K562 (cell line): Measurements from ENCODE around the gene FLVCR2. TPM values are rescaled to one million over a fixed set of nuclear protein-coding genes. Genes with fewer than 3 reads are reported as not detected.

Experiments
- BDP1 ChIP-seq: IDR thresholded peaks from 3 replicates; pipeline ENCODE4 v1.6.1; 2011; ENCODE audit not compliant: insufficient read length, insufficient read depth
- DEAF1 ChIP-seq: fragments of 450-650 bp; formaldehyde crosslinking; IDR thresholded peaks from 2 replicates; pipeline ENCODE4 v1.4.0; 2020; ENCODE audit warnings: mild to moderate bottlenecking, moderate library complexity
- DIDO1 ChIP-seq: fragments of 450-650 bp; IDR thresholded peaks from 2 replicates; pipeline ENCODE4 v1.6.1; 2016; ENCODE audit warnings: low read depth, missing biosample characterization, missing genetic modification characterization
- EP300 ChIP-seq: IDR thresholded peaks from 2 replicates; pipeline ENCODE4 v1.6.1; 2012; ENCODE audit warnings: low read length, improper control_type of control experiment
- FOXP4 ChIP-seq: sonication (generic); formaldehyde crosslinking; IDR thresholded peaks from 2 replicates; pipeline ENCODE4 v1.8.0; 2022; ENCODE audit warnings: mild to moderate bottlenecking, missing genetic modification reagents, borderline replicate concordance
- GABPB1 ChIP-seq: sonication (generic); formaldehyde crosslinking; IDR thresholded peaks from 2 replicates; pipeline ENCODE4 v1.8.0; 2022; ENCODE audit warnings: mild to moderate bottlenecking, missing genetic modification reagents
- JUND ChIP-seq, 2 experiments: IDR thresholded peaks; 2 replicates in 1 of 2; 3 replicates in 1 of 2; pipeline ENCODE4 v1.6.1; 2011; ENCODE audit warnings: borderline replicate concordance in 2 of 2, low read depth in 2 of 2, low read length in 2 of 2, improper control_type of control experiment in 1 of 2, missing biosample characterization in 1 of 2, missing genetic modification characterization in 1 of 2, missing genetic modification reagents in 1 of 2
- KAT2B ChIP-seq: IDR thresholded peaks from one replicate; pipeline ENCODE4 v1.6.1; 2012; ENCODE audit warnings: low read depth, mild to moderate bottlenecking, control low read depth, inconsistent platforms, low read length, moderate library complexity
- NRF1 ChIP-seq, 2 experiments: fragments of 450-650 bp; IDR thresholded peaks in 1 of 2; conservative IDR thresholded peaks in 1 of 2; 2 replicates each; pipeline ENCODE4 v1.6.1; 2014; ENCODE audit warnings: mild to moderate bottlenecking in 2 of 2
- POLR2AphosphoS5 ChIP-seq: IDR thresholded peaks from 2 replicates; pipeline ENCODE4 v1.6.1; 2011; ENCODE audit warnings: mild to moderate bottlenecking, low read depth, low read length, moderate library complexity; ENCODE audit not compliant: control insufficient read depth, insufficient read depth
- PTTG1 ChIP-seq: fragments of 450-650 bp; IDR thresholded peaks from 2 replicates; pipeline ENCODE4 v1.6.1; 2016; ENCODE audit warnings: low read depth, mild to moderate bottlenecking, missing genetic modification characterization, missing compliant biosample characterization
- PURB ChIP-seq: sonication (generic); formaldehyde crosslinking; IDR thresholded peaks from 2 replicates; pipeline ENCODE4 v1.9.0; 2021; ENCODE audit warnings: low read depth, mild to moderate bottlenecking, missing genetic modification reagents
- STAG1 ChIP-seq: sonication (generic); formaldehyde crosslinking; IDR thresholded peaks from 2 replicates; pipeline ENCODE4 v1.5.0; 2020; ENCODE audit warnings: missing genetic modification reagents, borderline replicate concordance
- USF2 ChIP-seq: sonication (generic); formaldehyde crosslinking; IDR thresholded peaks from 2 replicates; pipeline ENCODE4 v1.5.0; 2020; ENCODE audit warnings: missing genetic modification reagents
- XRCC3 ChIP-seq: fragments of 450-650 bp; IDR thresholded peaks from 2 replicates; pipeline ENCODE4 v1.6.1; 2017; ENCODE audit warnings: mild to moderate bottlenecking, moderate library complexity
- ZBTB1 ChIP-seq: sonication (generic); formaldehyde crosslinking; IDR thresholded peaks from 2 replicates; pipeline ENCODE4 v1.8.1; 2023; ENCODE audit warnings: missing genetic modification reagents, low read depth, mild to moderate bottlenecking, borderline replicate concordance
- ZFP91 ChIP-seq: sonication (generic); formaldehyde crosslinking; IDR thresholded peaks from 2 replicates; pipeline ENCODE4 v1.8.0; 2022; ENCODE audit warnings: mild to moderate bottlenecking, missing genetic modification reagents
- ZNF12 ChIP-seq: sonication (generic); formaldehyde crosslinking; IDR thresholded peaks from 2 replicates; pipeline ENCODE4 v1.4.0; 2020; ENCODE audit warnings: mild to moderate bottlenecking, missing genetic modification reagents
- ZNF143 ChIP-seq: sonication (generic); formaldehyde crosslinking; IDR thresholded peaks from 2 replicates; pipeline ENCODE4 v1.9.0; 2022; ENCODE audit warnings: mild to moderate bottlenecking, missing genetic modification reagents
- ZNF695 ChIP-seq: fragments of 450-650 bp; formaldehyde crosslinking; IDR thresholded peaks from 2 replicates; pipeline ENCODE4 v1.4.0; 2020; ENCODE audit warnings: mild to moderate bottlenecking, moderate library complexity
- polyA plus RNA-seq, 8 experiments: library from polyadenylated mRNA; depleted of rRNA in 4 of 8; stranded (reverse) in 5 of 8; unstranded in 3 of 8; fragments of >200 nt; fragmentation: Nextera tagmentation in 2 of 8; fragmentation: Illumina TruSeq in 1 of 8; extraction: Ambion mirVana in 2 of 8; extraction: Trizol in 1 of 8; gene quantifications; 2 replicates each; pipeline versions ENCODE4 v1.2.1 to v1.2.3, GENCODE V29; 2011 to 2014; ENCODE audit warnings: inconsistent platforms in 1 of 8, missing spikeins in 1 of 8
- total RNA-seq, 7 experiments: library from RNA; depleted of rRNA in 6 of 7; stranded (reverse); fragments of >200 nt in 6 of 7; fragmentation: Illumina TruSeq in 2 of 7; extraction: Trizol in 2 of 7; gene quantifications; 2 replicates each; pipeline versions ENCODE4 v1.2.1 to v1.2.3, GENCODE V29; 2011 to 2021; ENCODE audit warnings: low replicate concordance in 1 of 7
- TF ChIP-seq, protein P1 (sequence below): fragments of 450-650 bp; formaldehyde crosslinking; IDR thresholded peaks from 2 replicates; pipeline ENCODE4 v1.4.0; 2020; ENCODE audit warnings: mild to moderate bottlenecking, moderate library complexity

The FLVCR2 gene
- total and polyA plus RNA-seq, 9 of the 15 experiments (the other 6 are each of a cell fraction or from before 2014, with no cell fraction given), result 1.5 TPM; not detected in 8

- TF ChIP-seq, protein P1, sequence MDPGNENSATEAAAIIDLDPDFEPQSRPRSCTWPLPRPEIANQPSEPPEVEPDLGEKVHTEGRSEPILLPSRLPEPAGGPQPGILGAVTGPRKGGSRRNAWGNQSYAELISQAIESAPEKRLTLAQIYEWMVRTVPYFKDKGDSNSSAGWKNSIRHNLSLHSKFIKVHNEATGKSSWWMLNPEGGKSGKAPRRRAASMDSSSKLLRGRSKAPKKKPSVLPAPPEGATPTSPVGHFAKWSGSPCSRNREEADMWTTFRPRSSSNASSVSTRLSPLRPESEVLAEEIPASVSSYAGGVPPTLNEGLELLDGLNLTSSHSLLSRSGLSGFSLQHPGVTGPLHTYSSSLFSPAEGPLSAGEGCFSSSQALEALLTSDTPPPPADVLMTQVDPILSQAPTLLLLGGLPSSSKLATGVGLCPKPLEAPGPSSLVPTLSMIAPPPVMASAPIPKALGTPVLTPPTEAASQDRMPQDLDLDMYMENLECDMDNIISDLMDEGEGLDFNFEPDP, result no peak
- TF ChIP-seq DEAF1 (CRISPR knock-in tag) (peak; percentile 40; the same call in 1 of the 2 replicates), JUND (IDR thresholded peaks at IDR 0.05; ENCODE audit: borderline replicate concordance, low read depth, low read length) (peak; percentile 31; the same call in 1 of the 2 replicates), JUND (tag; IDR thresholded peaks at IDR 0.05; ENCODE audit: borderline replicate concordance, low read depth, low read length) (no peak), XRCC3 (no peak), PTTG1 (tag) (no peak), ZBTB1 (CRISPR knock-in tag) (no peak), GABPB1 (CRISPR knock-in tag) (no peak), POLR2AphosphoS5 (no peak), DIDO1 (no peak), EP300 (no peak), NRF1 (conservative IDR thresholded peaks at IDR 0.05 in 1 of 2, IDR thresholded peaks at IDR 0.05 in 1 of 2) (peak; percentile 72 to 78), FOXP4 (CRISPR knock-in tag) (no peak), PURB (CRISPR knock-in tag) (no peak), BDP1 (no peak), ZNF695 (CRISPR knock-in tag) (no peak), ZFP91 (CRISPR knock-in tag) (no peak), ZNF143 (CRISPR knock-in tag) (no peak), STAG1 (CRISPR knock-in tag) (peak; percentile 38; the same call in 1 of the 2 replicates), USF2 (CRISPR knock-in tag) (no peak), ZNF12 (CRISPR knock-in tag) (no peak), KAT2B (no peak)
Measured at GRCh38 chr14:75561013-75561432, 17.4 kb upstream of the FLVCR2 start (continued).
